Sigmoid colon (tissue), 7 donors: Measurements from ENCODE around the gene CGB1. TPM values are rescaled to one million over a fixed set of nuclear protein-coding genes. Genes with fewer than 3 reads are reported as not detected.
"Not testable (repeated sequence)": the region's sequence is repeated elsewhere in the genome, so short reads cannot be mapped to it uniquely, and the experiment has no call there.

ENCODE experiments used
- DNase-seq: peaks from one replicate; pipeline ENCODE4 v3.0.0-alpha.2; 2019
- H3K27ac ChIP-seq, 4 donors: fragments of 200-600 bp; sonication (generic); one replicate each; pipeline ENCODE4 v1.5.1; 2016 to 2019; ENCODE audit warnings: mild to moderate bottlenecking in 1 of 4
- H3K27me3 ChIP-seq, 3 donors: fragments of 200-600 bp; sonication (generic); one replicate each; pipeline ENCODE4 v1.5.1; 2019; ENCODE audit warnings: mild to moderate bottlenecking in 1 of 3
- H3K36me3 ChIP-seq, 4 donors: fragments of 200-600 bp; sonication (generic); one replicate each; pipeline ENCODE4 v1.5.1; 2016 to 2019
- H3K4me1 ChIP-seq, 4 donors: fragments of 200-600 bp; sonication (generic); one replicate each; pipeline ENCODE4 v1.5.1; 2017 to 2019
- H3K4me3 ChIP-seq, 4 donors: fragments of 200-600 bp; sonication (generic); one replicate each; pipeline ENCODE4 v1.5.1; 2017 to 2019; ENCODE audit warnings: mild to moderate bottlenecking in 2 of 4, moderate library complexity in 1 of 4
- H3K9me3 ChIP-seq, 4 donors: fragments of 200-600 bp in 3 of 4; sonication (generic) in 3 of 4; one replicate each; pipeline versions ENCODE4 v1.5.1 to v1.6.1; 2013 to 2019
- CTCF ChIP-seq, 4 experiments: fragments of 450-650 bp in 3 of 4; fragments of 200-600 bp in 1 of 4; IDR thresholded peaks; one replicate each; pipeline ENCODE4 v1.5.1; 2016 to 2019; ENCODE audit warnings: antibody characterized with exemption in 4 of 4, mild to moderate bottlenecking in 3 of 4, moderate library complexity in 2 of 4
- EP300 ChIP-seq, 4 donors: sonication (generic); formaldehyde crosslinking; IDR thresholded peaks; one replicate each; pipeline ENCODE4 v1.6.1; 2017; ENCODE audit warnings: antibody characterized with exemption in 4 of 4
- POLR2A ChIP-seq, 2 donors: fragments of 450-650 bp; IDR thresholded peaks; one replicate each; pipeline ENCODE4 v1.6.1; 2016; ENCODE audit warnings: antibody characterized with exemption in 2 of 2, mild to moderate bottlenecking in 2 of 2, moderate library complexity in 2 of 2
- POLR2AphosphoS5 ChIP-seq, 4 donors: sonication (generic); formaldehyde crosslinking; IDR thresholded peaks; one replicate each; pipeline ENCODE4 v1.6.1; 2017; ENCODE audit warnings: antibody characterized with exemption in 4 of 4
- WGBS, 2 donors: extraction: QIAGEN DNeasy Blood & Tissue Kit; methylation state at CpG; one replicate each; pipeline ENCODE4 v1.1.7; 2013; 5-methylcytosine and 5-hydroxymethylcytosine counted together
- intact Hi-C: fragments of 100-400 bp; cut with DNase I; formaldehyde crosslinking; loops from one replicate; pipeline ENCODE4 v1.15.1; 2023
- polyA plus RNA-seq, 3 donors: library from polyadenylated mRNA; stranded (reverse); fragments of 200-250 nt; gene quantifications; one replicate each; pipeline ENCODE4 v1.2.3, GENCODE V29; 2013
- total RNA-seq, 4 donors: library from RNA; depleted of rRNA; stranded (reverse); fragments of >200 nt; gene quantifications; one replicate each; pipeline ENCODE4 v1.1.0, GENCODE V29; 2016
- donor health status: healthy with polysubstance abuse.
- donor health status: Bipolar disorder and iron deficiency.
- donor health status: healthy.

The CGB1 gene
- total and polyA plus RNA-seq, 7 donors: not detected

GRCh38 chr19:49049011-49049410 lies 12.3 kb upstream of the CGB1 start, which contains the start of gene CGB8:
TSS of gene CGB8 (minus strand) at chr19:49049111. CDS start at chr19:49048739, 372 bp downstream.
- H3K4me1 ChIP-seq, H3K27ac ChIP-seq, H3K4me3 ChIP-seq, DNase-seq, intact Hi-C loops, H3K36me3 ChIP-seq, H3K27me3 ChIP-seq, H3K9me3 ChIP-seq: not testable (repeated sequence)
- 58 to 74% methylated on average over 11 to 12 of the region's 12 CpGs for WGBS, 2 donors

GRCh38 chr19:49043548-49043947 lies 6.9 kb upstream of the CGB1 start, which contains the start of gene CGB5:
TSS of gene CGB5 (plus strand) at chr19:49043848. CDS start at chr19:49044210, 362 bp downstream.
- intact Hi-C loops, H3K9me3 ChIP-seq: not testable (repeated sequence)

GRCh38 chr19:49042666-49043065 lies 6.0 kb upstream of the CGB1 start:
- H3K9me3 ChIP-seq, H3K27ac ChIP-seq, H3K36me3 ChIP-seq, H3K4me3 ChIP-seq, intact Hi-C loops, H3K27me3 ChIP-seq, H3K4me1 ChIP-seq, DNase-seq: not testable (repeated sequence)
- WGBS, 2 donors: 87 to 92% methylated on average over 4 of the region's 4 CpGs

More at GRCh38 chr19:49043548-49043947, 6.9 kb upstream of the CGB1 start, which contains the start of gene CGB5:
- H3K36me3 ChIP-seq, H3K27ac ChIP-seq, DNase-seq, H3K4me1 ChIP-seq, H3K4me3 ChIP-seq, H3K27me3 ChIP-seq: not testable (repeated sequence)
- 53 to 69% methylated on average over 15 of the region's 15 CpGs for WGBS, 2 donors

- intact Hi-C loops: no loop called here
- no peaks in the 10 kb centered on the region for H3K9me3 ChIP-seq
- TF ChIP-seq POLR2A (IDR thresholded peaks at IDR 0.05) (no peak), POLR2AphosphoS5 (IDR thresholded peaks at IDR 0.05) (no peak), EP300 (IDR thresholded peaks at IDR 0.05) (no peak), CTCF (IDR thresholded peaks at IDR 0.05) (no peak)
- DNase-seq: no peak
- no peaks in the 10 kb centered on the region for H3K36me3 ChIP-seq
- no peak overlapping the region for H3K27ac ChIP-seq
- H3K4me1 ChIP-seq: no peaks in the 10 kb centered on the region
- no peak overlapping the region for H3K4me3 ChIP-seq
- no peaks in the 10 kb centered on the region for H3K27me3 ChIP-seq
- WGBS, 2 donors: 65 to 80% methylated on average over 17 of the region's 17 CpGs
Measured at GRCh38 chr19:49042177-49042576, 5.5 kb upstream of the CGB1 start.

- H3K4me1 ChIP-seq, H3K27ac ChIP-seq, H3K4me3 ChIP-seq, DNase-seq, H3K36me3 ChIP-seq, H3K9me3 ChIP-seq, H3K27me3 ChIP-seq, intact Hi-C loops: not testable (repeated sequence)
- WGBS, 2 donors: 53 to 59% methylated on average over 9 of the region's 9 CpGs
Measured at GRCh38 chr19:49039736-49040135, 3.0 kb upstream of the CGB1 start.

- H3K4me1 ChIP-seq, H3K9me3 ChIP-seq, H3K36me3 ChIP-seq, H3K4me3 ChIP-seq, DNase-seq, intact Hi-C loops, H3K27ac ChIP-seq, H3K27me3 ChIP-seq: not testable (repeated sequence)
- WGBS, 2 donors: 85 to 88% methylated on average over 26 of the region's 26 CpGs
Measured at GRCh38 chr19:49038557-49039276, 2.0 kb upstream of the CGB1 start.

- H3K27me3 ChIP-seq, DNase-seq, intact Hi-C loops, H3K4me1 ChIP-seq, H3K4me3 ChIP-seq, H3K36me3 ChIP-seq, H3K9me3 ChIP-seq, H3K27ac ChIP-seq: not testable (repeated sequence)
- WGBS, 2 donors: 85 to 88% methylated on average over 7 to 8 of the region's 8 CpGs
Measured at GRCh38 chr19:49038111-49038510, 1.4 kb upstream of the CGB1 start.

GRCh38 chr19:49031642-49032301 lies 4.9 kb downstream of the CGB1 start, which contains the start of gene CGB2:
TSS of gene CGB2 (plus strand) at chr19:49031890. CDS start at chr19:49032096, 206 bp downstream.
- 36 to 38% methylated on average over 28 of the region's 28 CpGs for WGBS, 2 donors
- H3K27ac ChIP-seq, H3K4me3 ChIP-seq, H3K36me3 ChIP-seq, H3K4me1 ChIP-seq, DNase-seq, H3K27me3 ChIP-seq, intact Hi-C loops, H3K9me3 ChIP-seq: not testable (repeated sequence)

GRCh38 chr19:49030323-49030722 lies 6.4 kb downstream of the CGB1 start:
- H3K27ac ChIP-seq, H3K36me3 ChIP-seq, H3K4me1 ChIP-seq, intact Hi-C loops, H3K27me3 ChIP-seq, H3K4me3 ChIP-seq, H3K9me3 ChIP-seq, DNase-seq: not testable (repeated sequence)
- WGBS, 2 donors: 87 to 92% methylated on average over 5 of the region's 8 CpGs

- H3K9me3 ChIP-seq, H3K4me3 ChIP-seq, H3K4me1 ChIP-seq, intact Hi-C loops, H3K27me3 ChIP-seq, DNase-seq, H3K36me3 ChIP-seq, H3K27ac ChIP-seq: not testable (repeated sequence)
- 88 to 93% methylated on average over 14 of the region's 14 CpGs for WGBS, 2 donors
Measured at GRCh38 chr19:49029749-49030148, 6.9 kb downstream of the CGB1 start.

- H3K36me3 ChIP-seq, H3K27me3 ChIP-seq, DNase-seq, H3K27ac ChIP-seq, H3K9me3 ChIP-seq, H3K4me3 ChIP-seq, H3K4me1 ChIP-seq, intact Hi-C loops: not testable (repeated sequence)
- 66 to 79% methylated on average over 9 of the region's 9 CpGs for WGBS, 2 donors
Measured at GRCh38 chr19:49028686-49029085, 8.0 kb downstream of the CGB1 start.
